ENCODE data around the gene CMYA5.

- TF ChIP-seq CTCF (IDR thresholded peaks at IDR 0.05; ENCODE audit: low read depth, low read length), result peak; percentile 75
- no peak for TF ChIP-seq EZH2phosphoT487 (IDR thresholded peaks at IDR 0.05; ENCODE audit: low read depth)
Measured at GRCh38 chr5:79702606-79703380, 13.2 kb downstream of the CMYA5 start.
